GM13977 (cell line): Measurements from ENCODE around the gene ALLC.

Experiments used
- DNase-seq: peaks from one replicate; pipeline ENCODE4 v3.0.0; 2012; ENCODE audit warnings: low spot score
- in situ Hi-C: fragments of 300-500 bp; cut with MboI; formaldehyde crosslinking; loops from one replicate; pipeline ENCODE4 v1.12.0; 2022; ENCODE audit warnings: low sequenced_read_pairs, low pct_unique_long_range_greater_than_20kb, mixed read lengths, inconsistent platforms; ENCODE audit not compliant: unreplicated experiment
- TF ChIP-seq, protein P1 (sequence below): IDR thresholded peaks from 2 replicates; pipeline ENCODE4 v1.5.1; 2012; ENCODE audit warnings: mild to moderate bottlenecking, control low read depth; ENCODE audit not compliant: insufficient read depth; ENCODE audit errors: extremely low read depth, missing control alignments

Gene ALLC

GRCh38 chr2:3651691-3652648 lies 6.0 kb upstream of the ALLC start:
- TF ChIP-seq, protein P1, sequence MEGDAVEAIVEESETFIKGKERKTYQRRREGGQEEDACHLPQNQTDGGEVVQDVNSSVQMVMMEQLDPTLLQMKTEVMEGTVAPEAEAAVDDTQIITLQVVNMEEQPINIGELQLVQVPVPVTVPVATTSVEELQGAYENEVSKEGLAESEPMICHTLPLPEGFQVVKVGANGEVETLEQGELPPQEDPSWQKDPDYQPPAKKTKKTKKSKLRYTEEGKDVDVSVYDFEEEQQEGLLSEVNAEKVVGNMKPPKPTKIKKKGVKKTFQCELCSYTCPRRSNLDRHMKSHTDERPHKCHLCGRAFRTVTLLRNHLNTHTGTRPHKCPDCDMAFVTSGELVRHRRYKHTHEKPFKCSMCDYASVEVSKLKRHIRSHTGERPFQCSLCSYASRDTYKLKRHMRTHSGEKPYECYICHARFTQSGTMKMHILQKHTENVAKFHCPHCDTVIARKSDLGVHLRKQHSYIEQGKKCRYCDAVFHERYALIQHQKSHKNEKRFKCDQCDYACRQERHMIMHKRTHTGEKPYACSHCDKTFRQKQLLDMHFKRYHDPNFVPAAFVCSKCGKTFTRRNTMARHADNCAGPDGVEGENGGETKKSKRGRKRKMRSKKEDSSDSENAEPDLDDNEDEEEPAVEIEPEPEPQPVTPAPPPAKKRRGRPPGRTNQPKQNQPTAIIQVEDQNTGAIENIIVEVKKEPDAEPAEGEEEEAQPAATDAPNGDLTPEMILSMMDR, result no peak
- peak; percentile 90 for DNase-seq
- in situ Hi-C loops, result no loop called here

GRCh38 chr2:3652896-3653625 lies 4.9 kb upstream of the ALLC start:
- in situ Hi-C loops, result no loop called here
- DNase-seq, result no peak
- TF ChIP-seq, protein P1, result no peak

DNA sequence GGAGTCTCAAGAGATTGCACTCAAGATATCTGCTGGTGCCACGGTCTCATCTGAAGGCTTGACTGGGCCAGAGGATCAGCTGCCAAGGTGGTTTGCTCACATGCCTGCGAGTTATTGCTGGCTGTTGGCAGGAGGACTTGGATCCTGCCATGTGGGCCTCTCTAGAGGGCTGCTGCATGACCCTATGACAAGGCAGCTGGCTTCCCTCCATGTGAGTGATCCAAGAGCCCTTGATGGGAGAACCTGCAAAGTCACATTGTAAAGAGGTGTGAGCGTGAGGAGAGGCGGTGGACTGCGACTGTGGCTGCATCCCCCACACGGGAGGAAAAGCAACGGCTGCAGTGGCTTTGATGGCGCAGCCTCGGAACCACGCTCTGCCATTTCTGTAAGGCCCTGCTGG lies 4.0 kb upstream of the ALLC start:
- TF ChIP-seq, protein P1, result no peak
- in situ Hi-C loops, result no loop called here
- no peak for DNase-seq

GRCh38 chr2:3654531-3655225 lies 3.3 kb upstream of the ALLC start:
- DNase-seq, result no peak
- TF ChIP-seq, protein P1, result no peak
- in situ Hi-C loops, result no loop called here

- TF ChIP-seq, protein P1, result no peak
- in situ Hi-C loops, result no loop called here
- DNase-seq, result no peak
Observed at GRCh38 chr2:3655871-3656761, 1.9 kb upstream of the ALLC start.
